GM12865 (cell line): ENCODE data around the gene CHST12.

Experiments used
- DNase-seq: peaks from one replicate; pipeline ENCODE4 v3.0.0; 2010; ENCODE audit warnings: low read depth
- H3K4me3 ChIP-seq: 2 replicates; pipeline ENCODE4 v1.5.1; 2011; ENCODE audit warnings: mild to moderate bottlenecking, low read depth, low read length, control low read depth
- TF ChIP-seq, protein P1 (sequence below): IDR thresholded peaks from 2 replicates; pipeline ENCODE4 v1.5.1; 2011; ENCODE audit warnings: low read length, control low read depth, low read depth, inconsistent platforms; ENCODE audit not compliant: insufficient read depth; ENCODE audit errors: missing control alignments

The CHST12 gene

DNA sequence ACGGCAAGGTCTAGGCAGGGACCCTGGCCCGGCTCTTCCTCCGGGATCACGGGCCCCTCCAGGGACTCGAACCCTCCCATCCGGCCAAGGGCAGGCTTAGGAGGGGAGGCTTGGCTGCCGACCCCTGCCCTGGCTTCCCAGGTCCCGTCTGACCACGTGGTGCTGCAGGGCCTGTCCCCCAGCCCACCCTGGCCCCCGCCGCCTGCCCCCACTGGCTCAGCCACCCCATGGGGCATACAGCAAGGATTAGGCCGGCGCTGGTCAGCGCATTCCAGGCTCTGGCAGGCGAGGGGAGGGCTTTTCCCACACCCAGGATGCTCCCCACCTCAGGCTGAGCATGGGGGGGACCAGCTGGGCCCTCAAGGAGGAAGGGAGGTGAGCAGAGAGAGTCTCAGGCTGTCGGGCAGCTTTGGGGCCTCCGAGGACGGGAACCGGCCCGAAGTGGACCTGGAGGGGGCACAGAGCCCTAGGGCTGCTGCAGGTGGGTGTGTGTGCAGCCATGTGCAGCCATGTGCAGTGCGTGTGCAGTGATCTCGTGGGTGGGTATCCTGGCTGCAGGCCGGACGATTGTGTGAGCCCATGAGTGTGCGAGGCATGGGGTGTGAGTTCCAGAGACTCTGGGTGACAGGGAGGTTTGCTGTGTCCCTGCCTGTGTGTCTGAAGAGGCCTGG, 73.5 kb downstream of the CHST12 start:
- TF ChIP-seq, protein P1, sequence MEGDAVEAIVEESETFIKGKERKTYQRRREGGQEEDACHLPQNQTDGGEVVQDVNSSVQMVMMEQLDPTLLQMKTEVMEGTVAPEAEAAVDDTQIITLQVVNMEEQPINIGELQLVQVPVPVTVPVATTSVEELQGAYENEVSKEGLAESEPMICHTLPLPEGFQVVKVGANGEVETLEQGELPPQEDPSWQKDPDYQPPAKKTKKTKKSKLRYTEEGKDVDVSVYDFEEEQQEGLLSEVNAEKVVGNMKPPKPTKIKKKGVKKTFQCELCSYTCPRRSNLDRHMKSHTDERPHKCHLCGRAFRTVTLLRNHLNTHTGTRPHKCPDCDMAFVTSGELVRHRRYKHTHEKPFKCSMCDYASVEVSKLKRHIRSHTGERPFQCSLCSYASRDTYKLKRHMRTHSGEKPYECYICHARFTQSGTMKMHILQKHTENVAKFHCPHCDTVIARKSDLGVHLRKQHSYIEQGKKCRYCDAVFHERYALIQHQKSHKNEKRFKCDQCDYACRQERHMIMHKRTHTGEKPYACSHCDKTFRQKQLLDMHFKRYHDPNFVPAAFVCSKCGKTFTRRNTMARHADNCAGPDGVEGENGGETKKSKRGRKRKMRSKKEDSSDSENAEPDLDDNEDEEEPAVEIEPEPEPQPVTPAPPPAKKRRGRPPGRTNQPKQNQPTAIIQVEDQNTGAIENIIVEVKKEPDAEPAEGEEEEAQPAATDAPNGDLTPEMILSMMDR = no peak
- no peak overlapping the region for H3K4me3 ChIP-seq
- no peak for DNase-seq

DNA sequence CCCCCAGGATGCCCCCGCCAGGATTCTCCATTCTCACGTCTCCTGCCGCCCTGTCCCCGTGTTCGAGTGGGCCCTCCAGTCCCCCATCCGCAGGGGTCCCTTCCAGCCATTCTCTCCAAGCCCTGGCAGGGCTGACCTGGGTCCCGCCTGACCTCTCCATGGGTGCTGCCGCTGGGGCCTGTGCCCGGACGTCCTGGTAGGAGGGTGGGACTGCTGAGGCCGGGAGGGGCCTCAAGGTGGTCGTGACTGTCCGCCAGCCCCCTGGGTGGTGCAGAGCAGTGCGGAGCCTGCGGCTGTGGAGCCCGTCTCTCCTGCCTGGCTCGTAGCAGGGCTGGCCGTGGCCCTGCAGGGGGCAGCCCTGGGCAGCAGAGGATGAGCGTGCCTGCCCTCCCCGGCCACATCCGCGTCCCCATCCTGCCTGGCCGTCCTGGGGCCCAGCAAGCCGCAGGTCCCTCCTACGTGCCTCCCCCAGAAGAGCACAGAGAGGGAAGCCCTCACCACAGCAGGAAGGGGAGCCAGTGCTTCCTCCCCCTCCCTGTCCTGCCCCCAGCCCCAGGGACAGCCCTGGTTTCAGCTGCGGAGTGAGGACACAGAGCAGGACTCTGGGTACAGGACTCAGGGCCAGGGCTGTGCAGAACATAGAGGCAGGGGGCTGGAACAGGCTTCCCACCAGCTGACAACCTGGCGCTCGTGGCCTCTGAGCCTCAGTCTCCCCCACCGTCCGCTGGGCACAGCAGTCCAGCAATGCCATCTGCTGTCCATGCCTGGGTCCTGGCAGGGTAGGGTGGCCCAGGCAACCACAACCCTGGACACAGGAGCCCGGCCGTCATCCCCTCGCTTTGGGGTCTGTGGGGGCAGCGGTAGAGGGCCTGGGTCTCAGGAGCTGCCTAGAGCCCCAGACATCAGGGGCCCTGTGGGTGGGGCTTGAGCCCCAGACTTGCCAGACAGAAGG, 74.3 kb downstream of the CHST12 start:
- no peak overlapping the region for H3K4me3 ChIP-seq
- DNase-seq = peak; percentile 56
- TF ChIP-seq, protein P1 = peak; percentile 51

DNA sequence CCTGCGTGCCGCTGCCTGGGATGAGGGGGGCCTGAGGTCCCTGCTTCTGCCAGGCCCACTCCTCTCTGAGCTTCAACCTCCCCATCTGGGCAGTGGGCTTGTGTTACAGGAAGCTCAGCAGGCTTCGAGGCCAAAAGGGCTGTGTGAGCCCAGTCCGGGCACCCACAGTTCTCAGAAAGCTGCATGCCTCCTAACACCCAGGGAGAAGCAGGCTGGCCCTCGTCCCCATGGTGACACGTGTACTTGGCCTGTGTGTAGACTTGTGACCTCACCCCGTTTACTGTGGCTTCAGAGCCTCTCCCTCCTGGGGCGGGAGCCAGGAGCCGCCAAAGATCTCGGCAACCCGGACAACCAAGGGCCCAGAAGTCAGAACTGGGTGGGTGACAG, 75.0 kb downstream of the CHST12 start:
- H3K4me3 ChIP-seq = no peak overlapping the region
- no peak for DNase-seq
- TF ChIP-seq, protein P1 = no peak

DNA sequence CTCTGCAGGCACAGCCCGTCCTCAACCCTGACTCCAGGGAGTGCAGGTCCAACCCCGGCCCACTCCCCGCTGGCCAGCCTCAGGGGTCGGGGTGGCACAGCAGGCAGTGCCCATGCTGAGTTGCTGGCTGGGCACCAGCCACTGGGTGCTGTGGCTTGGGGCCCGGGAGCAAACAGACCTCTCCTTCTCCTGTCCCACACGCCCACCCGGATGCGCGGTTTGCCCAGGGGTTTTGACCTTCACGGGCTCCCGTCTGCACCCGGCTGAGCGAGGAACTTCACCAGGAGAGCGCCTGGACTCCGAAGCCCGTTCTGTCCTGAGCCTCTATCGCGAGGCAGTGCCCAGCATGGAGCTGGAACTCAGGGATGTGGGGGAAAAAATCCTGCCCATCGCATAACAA, 75.4 kb downstream of the CHST12 start:
- DNase-seq = no peak
- TF ChIP-seq, protein P1 = no peak
- no peak overlapping the region for H3K4me3 ChIP-seq

DNA sequence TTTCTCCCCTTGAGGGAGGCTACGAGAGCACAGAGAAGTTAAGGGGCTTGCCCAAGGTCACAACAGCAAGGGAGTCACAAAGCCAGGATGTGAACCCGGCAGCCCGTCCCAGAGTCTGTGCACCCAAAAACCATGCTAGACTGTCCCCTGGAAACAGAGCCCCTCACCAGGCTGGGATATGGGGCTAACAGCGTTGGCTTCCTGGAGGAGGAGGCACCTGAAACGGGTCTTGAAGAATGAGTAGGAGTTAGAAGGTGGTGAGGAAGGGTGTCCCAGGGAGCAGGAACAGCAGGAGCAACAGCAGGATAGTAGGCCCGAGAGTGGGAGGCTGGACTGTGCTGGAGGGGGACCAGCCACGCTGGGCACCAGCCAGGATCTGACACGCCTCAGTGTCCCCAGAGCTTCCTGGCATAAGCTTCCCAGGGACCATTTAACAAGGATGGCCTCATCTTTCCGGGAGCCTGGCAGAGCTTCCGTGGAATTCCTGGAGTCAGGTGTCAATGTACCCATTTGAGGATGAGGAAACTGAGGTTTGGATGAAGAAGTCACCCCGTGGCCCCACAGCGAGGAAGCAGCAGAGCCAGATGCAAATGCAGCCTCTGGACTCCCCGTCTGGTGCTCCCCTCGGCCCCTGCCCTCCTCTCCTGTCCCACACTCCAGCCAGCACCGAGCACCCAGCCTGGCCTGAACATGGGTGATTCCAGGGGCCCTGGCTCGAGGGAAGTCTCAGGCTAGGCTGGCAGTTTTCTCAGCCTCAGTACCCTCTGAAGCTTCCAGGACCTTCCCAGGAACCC, 76.1 kb downstream of the CHST12 start:
- no peak overlapping the region for H3K4me3 ChIP-seq
- TF ChIP-seq, protein P1 = no peak

DNA sequence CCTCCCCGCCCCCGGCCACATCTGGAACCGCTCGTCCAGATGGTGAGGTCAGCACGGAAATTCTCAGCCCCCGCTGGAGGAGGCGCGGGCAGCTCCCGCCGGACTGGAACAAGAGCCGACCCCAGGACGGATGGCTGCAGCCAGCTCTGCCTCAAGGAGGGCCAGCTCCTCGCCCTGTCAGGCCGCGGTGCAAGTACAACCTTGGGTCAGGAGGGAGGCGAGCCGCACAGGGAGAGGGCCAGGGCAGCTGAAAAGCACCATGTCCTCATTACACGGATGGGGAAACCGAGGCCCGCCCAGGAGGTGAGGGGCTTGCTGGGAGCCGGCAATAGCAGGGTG, 76.6 kb downstream of the CHST12 start:
- TF ChIP-seq, protein P1 = no peak
- no peak overlapping the region for H3K4me3 ChIP-seq
- DNase-seq = no peak

More for the DNA sequence above, 76.1 kb downstream of the CHST12 start:
- DNase-seq = no peak
